HepG2 (cell line): ENCODE results near the gene LGALS4. TPM values are rescaled to one million over a fixed set of nuclear protein-coding genes. Genes with fewer than 3 reads are reported as not detected.

ENCODE experiments used
- ATF3 ChIP-seq: sonication (generic); formaldehyde crosslinking; IDR thresholded peaks from 2 replicates; pipeline ENCODE4 v1.4.0; 2020; ENCODE audit warnings: missing genetic modification reagents
- CBX2 ChIP-seq, 2 experiments: fragments of 200-600 bp in 1 of 2; sonication (generic); formaldehyde crosslinking in 1 of 2; IDR thresholded peaks; 2 replicates each; pipeline versions ENCODE4 v1.7.0 to v1.8.1; 2018 to 2022; ENCODE audit warnings: low read depth in 2 of 2, low read length in 1 of 2, mild to moderate bottlenecking in 1 of 2, missing genetic modification reagents in 1 of 2
- CEBPB ChIP-seq: IDR thresholded peaks from 2 replicates; pipeline ENCODE4 v1.6.1; 2011; ENCODE audit warnings: low read depth, low read length, improper control_type of control experiment, borderline replicate concordance
- CEBPG ChIP-seq: IDR thresholded peaks from 2 replicates; pipeline ENCODE4 v1.6.1; 2016
- FOXO1 ChIP-seq: sonication (generic); formaldehyde crosslinking; IDR thresholded peaks from 2 replicates; pipeline ENCODE4 v1.4.0; 2020; ENCODE audit warnings: missing genetic modification reagents
- GATAD1 ChIP-seq: IDR thresholded peaks from 2 replicates; pipeline ENCODE4 v1.6.1; 2016; ENCODE audit warnings: missing genetic modification reagents, missing compliant biosample characterization
- JUNB ChIP-seq: sonication (generic); formaldehyde crosslinking; IDR thresholded peaks from 2 replicates; pipeline ENCODE4 v1.8.0; 2022; ENCODE audit warnings: missing genetic modification reagents, mild to moderate bottlenecking, borderline replicate concordance
- KDM1A ChIP-seq: IDR thresholded peaks from 2 replicates; pipeline ENCODE4 v1.6.1; 2016; ENCODE audit warnings: missing compliant biosample characterization
- PAXIP1 ChIP-seq: sonication (generic); formaldehyde crosslinking; conservative IDR thresholded peaks from 2 replicates; pipeline ENCODE4 v1.4.0; 2020; ENCODE audit warnings: mild to moderate bottlenecking, missing genetic modification reagents, moderate library complexity
- PCBP1 ChIP-seq: fragments of 200-400 bp; formaldehyde crosslinking; IDR thresholded peaks from 2 replicates; pipeline ENCODE4 v1.6.1; 2017; ENCODE audit warnings: mild to moderate bottlenecking, low read depth, low read length, borderline replicate concordance
- PHF5A ChIP-seq: IDR thresholded peaks from one replicate; pipeline ENCODE4 v1.6.1; 2018; ENCODE audit warnings: low read depth, missing genetic modification reagents; ENCODE audit not compliant: unreplicated experiment
- SOX13 ChIP-seq, 3 experiments: fragments of 450-650 bp in 1 of 3; sonication (generic) in 1 of 3; formaldehyde crosslinking in 1 of 3; IDR thresholded peaks in 2 of 3; conservative IDR thresholded peaks in 1 of 3; 2 replicates each; pipeline versions ENCODE4 v1.5.0 to v1.6.1; 2016 to 2020; ENCODE audit warnings: antibody characterized with exemption in 1 of 3, mild to moderate bottlenecking in 1 of 3, missing compliant biosample characterization in 1 of 3, missing genetic modification reagents in 1 of 3, moderate library complexity in 1 of 3
- TRIM22 ChIP-seq: fragments of 450-650 bp; IDR thresholded peaks from 2 replicates; pipeline ENCODE4 v1.6.1; 2017
- USF2 ChIP-seq, 2 experiments: sonication (generic) in 1 of 2; formaldehyde crosslinking in 1 of 2; IDR thresholded peaks; 2 replicates each; pipeline versions ENCODE4 v1.5.1 to v1.6.1; 2011 to 2020; ENCODE audit warnings: borderline replicate concordance in 1 of 2, low read depth in 1 of 2, low read length in 1 of 2, mild to moderate bottlenecking in 1 of 2, missing genetic modification reagents in 1 of 2, moderate library complexity in 1 of 2
- XBP1 ChIP-seq: sonication (generic); formaldehyde crosslinking; IDR thresholded peaks from 2 replicates; pipeline ENCODE4 v1.5.0; 2020; ENCODE audit warnings: missing genetic modification reagents
- ZMYM4 ChIP-seq: sonication (generic); formaldehyde crosslinking; IDR thresholded peaks from 2 replicates; pipeline ENCODE4 v1.8.1; 2023; ENCODE audit warnings: mild to moderate bottlenecking, missing genetic modification reagents
- ZNF275 ChIP-seq: sonication (generic); formaldehyde crosslinking; IDR thresholded peaks from 2 replicates; pipeline ENCODE4 v1.8.0; 2022; ENCODE audit warnings: missing genetic modification reagents, mild to moderate bottlenecking, inconsistent platforms, borderline replicate concordance
- ZNF34 ChIP-seq: sonication (generic); formaldehyde crosslinking; IDR thresholded peaks from 2 replicates; pipeline ENCODE4 v1.4.0; 2020; ENCODE audit warnings: mild to moderate bottlenecking, missing genetic modification reagents, borderline replicate concordance
- ZNF597 ChIP-seq: sonication (generic); formaldehyde crosslinking; IDR thresholded peaks from 2 replicates; pipeline ENCODE4 v1.5.0; 2020; ENCODE audit warnings: missing genetic modification reagents
- polyA plus RNA-seq, 8 experiments: library from polyadenylated mRNA; depleted of rRNA in 3 of 8; stranded (reverse) in 7 of 8; unstranded in 1 of 8; fragments of >200 nt; fragmentation: Illumina TruSeq in 4 of 8; extraction: Trizol in 4 of 8; gene quantifications; 2 replicates each; pipeline versions ENCODE4 v1.2.1 to v1.2.3, GENCODE V29; 2011 to 2016; ENCODE audit warnings: low read depth in 4 of 8, missing spikeins in 1 of 8, mixed read lengths in 1 of 8; ENCODE audit not compliant: insufficient read depth in 1 of 8
- total RNA-seq, 5 experiments: library from RNA; depleted of rRNA; stranded (reverse); fragments of >200 nt; fragmentation: Illumina TruSeq; extraction: Trizol; gene quantifications; 2 replicates each; pipeline ENCODE4 v1.2.3, GENCODE V29; 2016; ENCODE audit warnings: low read depth in 1 of 5

The LGALS4 gene
- total and polyA plus RNA-seq, 2 of the 13 experiments (the other 11 are each of a cell fraction or from before 2014, with no cell fraction given), result 0.24 to 0.71 TPM

GRCh38 chr19:38784224-38784623, 28.5 kb downstream of the LGALS4 start (continued):
- TF ChIP-seq PHF5A (CRISPR knock-in tag), result no peak
- TF ChIP-seq FOXO1 (CRISPR knock-in tag), result no peak
- no peak for TF ChIP-seq CBX2 (IDR thresholded peaks at IDR 0.05; ENCODE audit: low read depth, low read length)
- TF ChIP-seq CBX2 (CRISPR knock-in tag; IDR thresholded peaks at IDR 0.05; ENCODE audit: low read depth), result no peak
- no peak for TF ChIP-seq ZMYM4
- TF ChIP-seq SOX13 (IDR thresholded peaks at IDR 0.05), result no peak
- TF ChIP-seq SOX13 (CRISPR knock-in tag; conservative IDR thresholded peaks at IDR 0.05 in 1 of 2, IDR thresholded peaks at IDR 0.05 in 1 of 2), result peak in 1 of 2 experiments; percentile 25; a peak in 2 of 4 replicates
- TF ChIP-seq PAXIP1, result peak; percentile 29; the same call in 1 of the 2 replicates
- no peak for TF ChIP-seq GATAD1 (CRISPR knock-in tag)
- no peak for TF ChIP-seq USF2 (IDR thresholded peaks at IDR 0.05; ENCODE audit: low read depth, low read length)
- TF ChIP-seq USF2 (CRISPR knock-in tag; IDR thresholded peaks at IDR 0.05; ENCODE audit: borderline replicate concordance), result no peak
- TF ChIP-seq ZNF597 (CRISPR knock-in tag), result no peak
- TF ChIP-seq KDM1A (CRISPR knock-in tag), result peak; percentile 47; the same call in 1 of the 2 replicates
- no peak for TF ChIP-seq TRIM22
- no peak for TF ChIP-seq XBP1
- TF ChIP-seq CEBPG (CRISPR knock-in tag), result peak; percentile 81
- TF ChIP-seq JUNB (CRISPR knock-in tag), result peak; percentile 91
- TF ChIP-seq ZNF34 (CRISPR knock-in tag), result no peak
- no peak for TF ChIP-seq PCBP1
- no peak for TF ChIP-seq ZNF275 (CRISPR knock-in tag)
- TF ChIP-seq ATF3 (CRISPR knock-in tag), result peak; percentile 66
- peak; percentile 64; the same call in 1 of the 2 replicates for TF ChIP-seq CEBPB
